ENCODE results near the gene ATP12A. TPM values are rescaled to one million over a fixed set of nuclear protein-coding genes. Genes with fewer than 3 reads are reported as not detected.

The ATP12A gene
- not detected for total RNA-seq (ENCODE audit: insufficient read depth, low replicate concordance)

GRCh38 chr13:24680258-24680920 lies at the start of gene ATP12A:
ATP12A (plus strand) TSS chr13:24680408; CDS start chr13:24680744, 336 bp downstream.
- DNase-seq (ENCODE audit: low spot score): no peak

- peak; percentile 46 for DNase-seq (ENCODE audit: low spot score)
Observed at GRCh38 chr13:24630851-24631620, 49.2 kb upstream of the ATP12A start.

DNA sequence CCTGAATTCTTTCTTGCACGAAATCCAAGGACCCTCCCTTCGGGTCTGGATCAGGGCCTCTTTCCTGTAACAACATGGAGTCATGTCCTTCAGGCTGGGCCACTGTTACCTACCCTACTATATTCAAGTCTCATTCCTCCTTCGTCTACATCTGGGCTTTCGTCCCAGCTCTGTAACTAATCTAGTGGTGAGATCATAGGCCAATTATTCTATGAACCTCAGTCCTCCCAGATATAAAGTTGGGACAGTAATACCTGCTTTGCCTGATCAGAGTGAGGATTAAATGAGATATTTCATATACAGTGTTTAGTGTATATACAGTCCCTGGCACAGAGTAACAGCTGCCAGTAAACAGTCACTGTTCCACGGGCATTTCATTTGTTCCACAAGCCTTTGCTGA lies 48.3 kb upstream of the ATP12A start:
- peak; percentile 26 for DNase-seq (ENCODE audit: low spot score)

GRCh38 chr13:24632382-24633121 lies 47.7 kb upstream of the ATP12A start:
- DNase-seq (ENCODE audit: low spot score): no peak

DNA sequence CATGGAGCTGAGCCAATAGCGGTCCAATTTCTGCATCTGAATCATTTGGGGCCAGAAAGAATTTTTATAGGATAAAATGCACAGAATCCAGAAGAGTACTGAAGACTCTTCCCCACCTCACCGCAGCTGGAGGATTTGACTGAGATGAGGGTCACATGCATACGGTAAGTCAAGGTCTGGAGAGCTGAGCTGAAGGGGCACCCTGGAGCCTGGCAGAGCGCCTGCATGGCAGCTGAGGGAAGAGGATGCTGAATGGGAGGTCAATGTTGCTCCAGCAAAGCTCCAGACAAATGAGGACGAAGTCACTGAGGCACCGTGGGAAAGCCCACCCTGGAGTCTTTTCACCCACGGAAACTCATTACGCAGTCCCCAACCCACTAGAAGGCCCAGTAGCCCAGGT lies 43.4 kb upstream of the ATP12A start:
- no peak for DNase-seq (ENCODE audit: low spot score)

DNA sequence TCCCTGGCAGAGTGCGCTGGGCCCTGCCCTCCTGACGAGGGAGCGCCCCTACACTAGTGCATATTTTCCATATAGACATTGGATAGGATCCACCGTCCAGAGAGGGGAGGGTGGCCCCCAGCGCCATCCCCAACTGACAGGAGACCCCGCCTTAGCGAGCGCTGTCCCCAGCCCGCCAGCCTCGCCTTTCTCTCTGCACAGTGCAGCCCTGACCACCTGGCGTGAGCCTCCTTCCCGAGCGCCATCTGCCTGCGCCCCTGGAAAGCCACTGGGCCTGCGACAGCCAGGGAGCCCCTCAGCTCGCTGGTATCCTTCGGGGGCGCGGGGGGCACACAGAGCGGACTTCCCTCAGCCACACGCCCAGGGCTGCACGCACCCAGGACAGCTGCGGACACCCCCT lies 42.1 kb upstream of the ATP12A start:
- no peak for DNase-seq (ENCODE audit: low spot score)

DNA sequence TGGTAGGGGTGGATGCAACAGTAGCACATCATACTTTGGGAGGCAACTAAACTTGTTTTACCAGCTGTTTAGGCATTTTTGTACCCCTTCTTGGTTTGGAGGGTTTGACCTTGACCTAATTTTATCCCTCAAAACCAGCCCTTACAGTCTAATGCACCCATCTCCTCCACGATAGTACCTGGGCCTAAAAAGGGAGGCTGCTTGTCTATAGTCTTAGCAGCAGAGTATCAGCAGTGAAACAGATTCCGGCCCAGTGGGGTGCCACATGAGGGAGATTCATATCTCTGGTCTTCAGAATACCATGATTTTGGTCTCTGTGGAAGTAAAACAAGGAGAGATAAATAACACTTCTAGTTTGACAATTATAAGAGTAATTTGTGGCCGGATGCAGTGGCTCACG lies 39.5 kb upstream of the ATP12A start:
- no peak for DNase-seq (ENCODE audit: low spot score)

- no peak for DNase-seq (ENCODE audit: low spot score)
Observed at GRCh38 chr13:24642219-24642618, 38.0 kb upstream of the ATP12A start.

DNA sequence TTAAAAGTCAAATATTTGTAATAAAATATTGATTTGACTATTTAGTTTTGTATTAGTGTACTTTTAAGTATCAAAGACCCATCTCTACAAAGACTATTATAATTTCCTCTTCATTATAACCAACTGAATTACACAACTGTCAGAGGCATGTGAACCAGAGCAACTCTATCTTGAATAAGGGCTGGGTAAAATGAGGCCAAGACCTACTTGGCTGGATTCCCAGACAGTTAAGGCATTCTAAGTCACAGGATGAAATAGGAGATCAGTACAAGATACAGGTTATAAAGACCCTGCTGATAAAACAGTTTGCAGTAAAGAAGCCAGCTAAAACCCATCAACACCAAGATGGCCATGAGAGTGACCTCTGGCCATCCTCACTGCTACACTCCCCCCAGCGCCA lies 36.2 kb upstream of the ATP12A start:
- peak; percentile 94 for DNase-seq (ENCODE audit: low spot score)

GRCh38 chr13:24648271-24648670 lies 31.9 kb upstream of the ATP12A start:
- no peak for DNase-seq (ENCODE audit: low spot score)

GRCh38 chr13:24648983-24649687 lies 31.1 kb upstream of the ATP12A start:
- no peak for DNase-seq (ENCODE audit: low spot score)

- DNase-seq (ENCODE audit: low spot score): no peak
Observed at GRCh38 chr13:24649688-24650043, 30.5 kb upstream of the ATP12A start.

GRCh38 chr13:24650161-24650560 lies 30.0 kb upstream of the ATP12A start:
- DNase-seq (ENCODE audit: low spot score): peak; percentile 55

GRCh38 chr13:24651718-24652345 lies 28.4 kb upstream of the ATP12A start:
- DNase-seq (ENCODE audit: low spot score): peak; percentile 44

DNA sequence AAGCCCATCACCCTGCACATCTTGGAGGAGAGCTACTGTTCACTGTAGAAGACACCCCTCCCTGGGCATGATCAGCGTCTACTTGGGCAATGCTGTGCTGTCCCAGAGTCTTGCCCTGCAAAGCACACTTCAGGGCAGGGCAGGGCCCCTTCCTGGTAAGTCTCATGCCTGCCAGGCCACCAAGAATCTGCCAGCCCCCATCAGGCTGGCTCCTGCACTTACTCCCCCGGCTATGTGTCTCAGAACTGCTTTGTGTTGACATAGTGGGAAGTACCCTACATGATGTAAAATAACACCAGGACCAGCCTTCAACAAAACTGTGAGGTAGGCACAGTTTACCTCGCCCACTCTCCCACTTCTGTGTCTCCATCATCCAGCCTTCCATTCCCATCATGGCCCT lies 27.8 kb upstream of the ATP12A start:
- no peak for DNase-seq (ENCODE audit: low spot score)

- peak; percentile 76 for DNase-seq (ENCODE audit: low spot score)
Observed at GRCh38 chr13:24654741-24655140, 25.5 kb upstream of the ATP12A start.

- DNase-seq (ENCODE audit: low spot score): no peak
Observed at GRCh38 chr13:24659239-24659638, 21.0 kb upstream of the ATP12A start.

- DNase-seq (ENCODE audit: low spot score): no peak
Observed at GRCh38 chr13:24660023-24660741, 20.0 kb upstream of the ATP12A start.

DNA sequence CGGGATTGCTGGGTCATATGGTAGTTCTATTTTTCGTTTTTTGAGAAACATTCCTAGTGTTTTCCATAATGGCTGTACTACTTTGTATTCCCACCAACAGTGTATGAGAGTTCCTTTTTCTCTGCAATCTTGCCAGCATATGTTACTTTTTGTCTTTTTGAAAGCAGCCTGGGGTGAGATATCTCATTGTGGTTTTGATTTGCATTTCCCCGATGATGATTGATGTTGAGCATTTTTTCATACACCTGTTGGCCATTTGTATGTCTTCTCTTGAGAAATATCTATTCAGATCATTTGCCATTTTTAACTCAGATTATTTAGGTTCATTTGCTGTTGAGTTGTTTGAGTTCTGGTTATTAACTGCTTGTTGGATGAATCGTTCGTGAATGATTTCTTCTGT lies 18.5 kb upstream of the ATP12A start:
- DNase-seq (ENCODE audit: low spot score): no peak

GRCh38 chr13:24662195-24663088 lies 17.8 kb upstream of the ATP12A start:
- no peak for DNase-seq (ENCODE audit: low spot score)

Data from umbilical cord (tissue), 2 donors.